Activated naive CD4-positive, alpha-beta T cell treated with anti-CD3 and anti-CD28 coated beads, Interleukin-2, amount 50 U/mL, for 24 hours (primary cell): Measurements from ENCODE around the gene CD226.
A peak's percentile ranks its signal among the peaks of the same experiment; 100 is the strongest.
"Not testable (repeated sequence)": the region's sequence is repeated elsewhere in the genome, so short reads cannot be mapped to it uniquely, and the experiment has no call there.

Experiments used
- H3K27ac Mint-ChIP-seq: one replicate; pipeline ENCODE4 v1.8.0; 2021; ENCODE audit warnings: mild to moderate bottlenecking, mixed read lengths
- H3K27me3 Mint-ChIP-seq: one replicate; pipeline ENCODE4 v1.8.0; 2021; ENCODE audit warnings: mixed read lengths
- H3K36me3 Mint-ChIP-seq: one replicate; pipeline ENCODE4 v1.8.0; 2021; ENCODE audit warnings: mixed read lengths
- H3K4me1 Mint-ChIP-seq: one replicate; pipeline ENCODE4 v1.8.0; 2021; ENCODE audit warnings: mixed read lengths
- H3K4me3 Mint-ChIP-seq: one replicate; pipeline ENCODE4 v1.8.0; 2021; ENCODE audit warnings: mild to moderate bottlenecking, mixed read lengths
- H3K9me3 Mint-ChIP-seq: one replicate; pipeline ENCODE4 v1.8.0; 2021; ENCODE audit warnings: mixed read lengths

The CD226 gene

GRCh38 chr18:69947361-69948133 is at the start of gene CD226:
TSS of gene CD226 (minus strand) at chr18:69947873. CDS start at chr18:69947406, 467 bp downstream.
- H3K9me3 Mint-ChIP-seq = no peaks in the 10 kb centered on the region
- no peaks in the 10 kb centered on the region for H3K27me3 Mint-ChIP-seq
- peaks cover 11% of the 10 kb centered on the region for H3K4me1 Mint-ChIP-seq
- H3K27ac Mint-ChIP-seq = no peak within 1 kb of the TSS
- peaks cover 31% of the 10 kb centered on the region for H3K36me3 Mint-ChIP-seq
- no peak within 1 kb of the TSS for H3K4me3 Mint-ChIP-seq

- H3K27me3 Mint-ChIP-seq = no peaks in the 10 kb centered on the region
- H3K9me3 Mint-ChIP-seq = peaks cover 22% of the 10 kb centered on the region
- no peak overlapping the region for H3K27ac Mint-ChIP-seq
- no peak overlapping the region for H3K4me3 Mint-ChIP-seq
- peaks cover 38% of the 10 kb centered on the region for H3K36me3 Mint-ChIP-seq
- peaks cover 19% of the 10 kb centered on the region for H3K4me1 Mint-ChIP-seq
These were observed 49.5 kb upstream of the CD226 start for GRCh38 chr18:69996951-69997798.

- H3K9me3 Mint-ChIP-seq = peaks cover 22% of the 10 kb centered on the region
These were observed 48.7 kb upstream of the CD226 start for GRCh38 chr18:69996417-69996816.

GRCh38 chr18:69995774-69996173 is 48.1 kb upstream of the CD226 start:
- H3K9me3 Mint-ChIP-seq = peaks cover 22% of the 10 kb centered on the region
- H3K4me3 Mint-ChIP-seq = no peak overlapping the region
- peaks cover 19% of the 10 kb centered on the region for H3K4me1 Mint-ChIP-seq
- H3K27me3 Mint-ChIP-seq = no peaks in the 10 kb centered on the region
- no peak overlapping the region for H3K27ac Mint-ChIP-seq
- H3K36me3 Mint-ChIP-seq = peaks cover 35% of the 10 kb centered on the region

More at GRCh38 chr18:69996417-69996816, 48.7 kb upstream of the CD226 start:
- Mint-ChIP-seq H3K27ac (no peak overlapping the region), H3K36me3 (peaks cover 35% of the 10 kb centered on the region), H3K27me3 (no peaks in the 10 kb centered on the region), H3K4me1 (peaks cover 19% of the 10 kb centered on the region), H3K4me3 (no peak overlapping the region)

DNA sequence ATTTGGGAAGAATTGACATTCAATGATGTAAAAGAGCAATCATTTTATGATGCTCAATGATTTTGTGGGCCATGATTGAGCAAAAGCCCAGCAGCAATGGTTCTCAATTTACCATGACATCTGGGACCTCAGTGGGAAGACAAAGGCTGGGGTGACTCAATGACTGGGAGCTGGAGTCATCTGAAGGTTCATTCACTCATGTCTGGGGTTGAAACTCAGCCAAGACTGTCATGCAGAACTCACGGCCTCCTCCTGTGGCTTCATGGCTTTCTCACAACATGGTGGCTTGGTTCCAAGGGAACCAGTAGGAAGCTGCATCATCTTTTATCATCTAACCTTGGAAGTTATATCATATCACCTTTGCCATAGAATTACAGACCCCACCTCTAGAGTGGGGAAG is 45.1 kb upstream of the CD226 start:
- no peaks in the 10 kb centered on the region for H3K27me3 Mint-ChIP-seq
- peaks cover 41% of the 10 kb centered on the region for H3K9me3 Mint-ChIP-seq
- no peak overlapping the region for H3K4me3 Mint-ChIP-seq
- H3K36me3 Mint-ChIP-seq = peaks cover 50% of the 10 kb centered on the region
- H3K27ac Mint-ChIP-seq = no peak overlapping the region
- H3K4me1 Mint-ChIP-seq = peaks cover 12% of the 10 kb centered on the region

DNA sequence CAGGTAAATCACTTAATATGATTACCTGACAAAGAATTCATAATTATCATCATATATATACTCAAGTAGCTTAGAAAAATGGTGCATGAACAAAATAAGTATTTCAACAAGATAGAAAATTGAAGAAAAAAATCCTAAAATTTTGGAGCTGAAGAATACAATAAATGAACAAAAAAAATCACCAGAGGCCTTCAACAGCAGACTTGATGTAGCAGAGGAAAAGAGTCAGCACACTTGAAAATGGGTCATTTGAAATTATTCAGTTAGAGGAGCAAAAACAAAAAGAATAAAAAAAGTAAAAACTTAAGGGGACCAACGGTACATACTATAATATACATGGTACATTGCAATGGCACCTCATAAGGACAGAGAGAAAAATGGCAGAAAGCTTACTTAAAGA is 40.2 kb upstream of the CD226 start:
- Mint-ChIP-seq H3K36me3 (peaks cover 43% of the 10 kb centered on the region), H3K27me3 (no peaks in the 10 kb centered on the region)

GRCh38 chr18:69985239-69985638 is 37.6 kb upstream of the CD226 start:
- Mint-ChIP-seq H3K36me3 (peaks cover 37% of the 10 kb centered on the region), H3K27me3 (no peaks in the 10 kb centered on the region), H3K27ac (no peak overlapping the region), H3K4me3 (no peak overlapping the region), H3K9me3 (peaks cover 26% of the 10 kb centered on the region), H3K4me1 (peaks cover 22% of the 10 kb centered on the region)

More for the DNA sequence above, 40.2 kb upstream of the CD226 start:
- Mint-ChIP-seq H3K27ac (no peak overlapping the region), H3K4me3 (no peak overlapping the region), H3K4me1 (no peaks in the 10 kb centered on the region), H3K9me3 (peaks cover 27% of the 10 kb centered on the region)

DNA sequence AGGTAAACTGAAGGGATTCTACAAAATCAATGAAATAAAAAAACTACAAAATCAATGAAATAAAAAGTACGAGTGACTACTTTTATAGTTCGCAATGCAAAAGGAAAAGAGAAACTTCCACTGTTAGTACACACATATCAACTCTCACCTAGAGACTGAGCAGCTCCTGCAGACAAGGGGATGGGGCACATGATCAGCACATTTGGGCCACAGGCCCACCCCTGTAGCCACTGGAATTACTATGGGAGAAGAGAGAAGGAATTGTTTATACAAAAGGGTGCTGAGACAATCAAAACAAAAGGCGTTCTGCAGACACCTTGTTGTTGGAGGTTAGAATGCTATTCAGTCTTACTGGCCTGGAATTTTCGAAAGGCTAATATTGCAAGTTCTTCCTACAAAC is 34.7 kb upstream of the CD226 start:
- Mint-ChIP-seq H3K4me1 (peaks cover 26% of the 10 kb centered on the region), H3K4me3 (no peak overlapping the region), H3K27ac (no peak overlapping the region), H3K9me3 (peaks cover 6% of the 10 kb centered on the region), H3K36me3 (peaks cover 21% of the 10 kb centered on the region), H3K27me3 (no peaks in the 10 kb centered on the region)

GRCh38 chr18:69981948-69982347 is 34.3 kb upstream of the CD226 start:
- peaks cover 26% of the 10 kb centered on the region for H3K4me1 Mint-ChIP-seq
- H3K36me3 Mint-ChIP-seq = peaks cover 20% of the 10 kb centered on the region
- no peak overlapping the region for H3K4me3 Mint-ChIP-seq
- peaks cover 5% of the 10 kb centered on the region for H3K9me3 Mint-ChIP-seq
- no peak overlapping the region for H3K27ac Mint-ChIP-seq
- H3K27me3 Mint-ChIP-seq = no peaks in the 10 kb centered on the region

DNA sequence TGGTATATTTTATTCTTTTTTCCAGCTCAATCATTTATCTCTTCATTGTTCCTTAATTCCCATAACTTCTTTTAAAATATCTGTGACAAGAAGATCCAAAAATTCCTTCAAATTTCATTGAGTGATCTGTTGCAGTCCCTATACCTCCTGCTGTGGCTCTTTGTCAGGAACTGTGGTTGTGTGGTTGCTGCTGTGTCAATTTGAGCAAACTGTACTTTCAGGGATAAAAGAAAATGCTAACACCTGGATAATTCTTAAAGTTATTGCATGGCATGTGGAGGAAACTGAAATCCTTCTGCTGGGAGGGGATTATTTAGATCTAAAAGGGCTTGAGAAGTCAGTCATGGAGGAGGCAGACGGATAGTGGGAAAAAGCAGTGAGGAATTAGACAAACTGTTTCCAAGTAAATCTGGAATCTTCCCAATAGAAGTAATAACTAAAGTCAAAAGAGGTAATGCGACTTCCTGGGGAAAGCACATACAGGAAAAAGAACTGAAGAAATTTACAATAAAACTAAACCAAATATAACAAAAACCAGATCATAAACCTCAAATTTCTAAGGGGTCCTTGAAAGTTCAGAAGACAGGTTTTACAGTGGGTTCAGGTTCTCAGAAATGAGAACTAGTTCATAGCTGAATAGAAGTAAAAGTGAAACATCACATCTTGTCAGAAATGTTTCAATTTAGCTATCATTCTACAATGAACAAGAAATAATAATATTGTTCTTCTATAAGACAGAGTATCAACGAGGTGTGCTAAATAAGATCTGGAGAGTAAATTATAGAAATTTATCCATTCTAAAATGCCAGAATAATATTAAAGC is 33.5 kb upstream of the CD226 start:
- Mint-ChIP-seq H3K9me3 (peaks cover 5% of the 10 kb centered on the region), H3K4me1 (peaks cover 26% of the 10 kb centered on the region), H3K27me3 (no peaks in the 10 kb centered on the region), H3K36me3 (peaks cover 21% of the 10 kb centered on the region), H3K4me3 (no peak overlapping the region), H3K27ac (no peak overlapping the region)

DNA sequence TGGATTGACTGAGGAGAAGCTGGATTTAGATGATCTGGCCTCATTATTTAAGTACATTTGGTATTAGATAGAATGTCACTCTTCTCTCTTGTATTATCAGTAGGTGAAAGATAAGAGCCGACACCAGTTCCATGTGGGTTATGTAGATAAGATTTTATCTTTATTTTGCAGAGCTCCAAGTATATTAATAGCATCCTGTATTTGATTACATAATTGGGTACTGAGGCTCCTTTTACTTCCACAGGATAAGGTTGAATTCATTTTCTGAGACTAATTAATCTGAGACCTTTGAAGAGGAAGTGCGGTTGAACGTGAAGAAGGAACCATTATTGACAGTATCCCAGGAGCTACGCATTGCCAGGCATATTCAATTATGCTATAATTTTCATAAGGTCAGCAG is 32.8 kb upstream of the CD226 start:
- Mint-ChIP-seq H3K4me3 (no peak overlapping the region), H3K9me3 (peaks cover 5% of the 10 kb centered on the region)

DNA sequence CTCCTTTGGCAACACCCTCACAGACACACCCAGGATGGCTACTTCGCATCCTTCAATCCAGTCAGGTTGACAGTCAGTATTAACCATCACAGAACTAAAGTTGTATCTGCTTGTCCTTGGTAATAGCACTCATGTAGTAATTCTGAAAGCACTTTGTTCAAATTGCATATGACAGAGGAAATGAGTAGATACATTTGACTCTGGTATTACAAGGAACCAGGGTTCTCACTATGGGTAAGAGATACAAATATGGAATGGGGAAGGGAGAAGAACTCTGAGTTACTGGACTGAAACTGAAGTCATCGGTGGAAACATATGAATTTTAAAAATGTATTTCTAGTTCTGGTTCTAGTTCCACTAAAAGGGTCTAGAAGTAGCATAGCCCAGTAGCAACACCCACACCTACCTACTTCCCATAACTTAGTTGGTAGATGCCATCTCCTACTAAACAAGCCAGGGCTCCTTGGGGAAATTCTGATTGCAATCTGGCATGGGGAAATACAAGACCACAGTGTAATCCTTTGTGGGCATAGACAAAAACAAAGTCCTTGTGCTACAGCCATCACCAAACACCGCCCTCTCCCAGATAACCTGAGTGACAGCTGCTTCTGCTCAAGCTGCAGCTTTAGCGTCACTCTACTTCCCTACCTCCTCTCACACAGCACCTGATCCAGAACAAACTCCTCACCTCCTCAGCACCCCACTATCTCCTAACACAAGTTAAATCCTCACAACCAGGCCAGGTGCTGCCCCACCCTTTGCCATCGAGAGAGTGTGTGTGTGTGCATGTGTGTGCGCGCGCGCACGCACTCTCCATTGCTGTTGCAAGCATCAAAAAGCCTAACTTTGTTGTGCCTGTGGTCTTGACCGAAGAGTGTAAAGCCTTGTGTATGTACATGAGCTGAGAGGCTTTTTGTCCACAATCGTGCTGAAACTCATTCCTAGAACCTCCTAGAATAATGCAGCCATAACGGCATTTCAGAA is 31.4 kb upstream of the CD226 start:
- Mint-ChIP-seq H3K27me3 (no peaks in the 10 kb centered on the region), H3K4me1 (peaks cover 26% of the 10 kb centered on the region), H3K4me3 (no peak overlapping the region), H3K36me3 (peaks cover 22% of the 10 kb centered on the region), H3K9me3 (peaks cover 5% of the 10 kb centered on the region), H3K27ac (peak overlapping the region; percentile 36)

More for the DNA sequence above, 32.8 kb upstream of the CD226 start:
- H3K36me3 Mint-ChIP-seq = peaks cover 22% of the 10 kb centered on the region
- no peak overlapping the region for H3K27ac Mint-ChIP-seq
- H3K4me1 Mint-ChIP-seq = peaks cover 26% of the 10 kb centered on the region
- no peaks in the 10 kb centered on the region for H3K27me3 Mint-ChIP-seq

GRCh38 chr18:69975294-69975693 is 27.6 kb upstream of the CD226 start:
- H3K27me3 Mint-ChIP-seq, H3K4me3 Mint-ChIP-seq, H3K27ac Mint-ChIP-seq, H3K4me1 Mint-ChIP-seq: not testable (repeated sequence)
- peaks cover 10% of the 10 kb centered on the region for H3K9me3 Mint-ChIP-seq
- H3K36me3 Mint-ChIP-seq = peaks cover 24% of the 10 kb centered on the region

DNA sequence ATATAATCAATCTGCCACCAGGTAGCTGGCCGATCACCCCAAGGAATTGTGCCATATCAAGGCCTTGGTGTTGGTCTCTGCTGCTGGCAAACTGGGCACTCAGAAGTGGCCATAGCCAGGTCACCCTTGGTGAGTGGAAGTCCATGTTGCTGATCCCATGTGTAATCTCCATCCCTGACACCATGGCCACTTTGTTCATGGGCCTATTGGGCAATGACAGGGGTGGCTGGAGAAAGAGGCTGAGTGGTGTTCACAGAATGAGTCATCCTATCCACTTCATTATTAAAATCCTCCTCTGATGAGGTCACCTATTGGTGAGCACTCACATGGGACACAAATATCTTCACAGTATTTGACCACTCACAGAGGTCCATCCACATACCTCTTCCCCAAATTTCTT is 26.7 kb upstream of the CD226 start:
- Mint-ChIP-seq H3K27me3 (no peaks in the 10 kb centered on the region), H3K9me3 (peaks cover 10% of the 10 kb centered on the region), H3K27ac (no peak overlapping the region), H3K4me3 (no peak overlapping the region), H3K36me3 (peaks cover 24% of the 10 kb centered on the region), H3K4me1 (no peaks in the 10 kb centered on the region)
